ENCODE measurements around the gene CENPU. TPM values are rescaled to one million over a fixed set of nuclear protein-coding genes. Genes with fewer than 3 reads are reported as not detected.
"Not testable (repeated sequence)": the region's sequence is repeated elsewhere in the genome, so short reads cannot be mapped to it uniquely, and the experiment has no call there.

Gene CENPU
- total and polyA plus RNA-seq, 12 donors: 0.62 to 4.6 (median 1.4) TPM

DNA sequence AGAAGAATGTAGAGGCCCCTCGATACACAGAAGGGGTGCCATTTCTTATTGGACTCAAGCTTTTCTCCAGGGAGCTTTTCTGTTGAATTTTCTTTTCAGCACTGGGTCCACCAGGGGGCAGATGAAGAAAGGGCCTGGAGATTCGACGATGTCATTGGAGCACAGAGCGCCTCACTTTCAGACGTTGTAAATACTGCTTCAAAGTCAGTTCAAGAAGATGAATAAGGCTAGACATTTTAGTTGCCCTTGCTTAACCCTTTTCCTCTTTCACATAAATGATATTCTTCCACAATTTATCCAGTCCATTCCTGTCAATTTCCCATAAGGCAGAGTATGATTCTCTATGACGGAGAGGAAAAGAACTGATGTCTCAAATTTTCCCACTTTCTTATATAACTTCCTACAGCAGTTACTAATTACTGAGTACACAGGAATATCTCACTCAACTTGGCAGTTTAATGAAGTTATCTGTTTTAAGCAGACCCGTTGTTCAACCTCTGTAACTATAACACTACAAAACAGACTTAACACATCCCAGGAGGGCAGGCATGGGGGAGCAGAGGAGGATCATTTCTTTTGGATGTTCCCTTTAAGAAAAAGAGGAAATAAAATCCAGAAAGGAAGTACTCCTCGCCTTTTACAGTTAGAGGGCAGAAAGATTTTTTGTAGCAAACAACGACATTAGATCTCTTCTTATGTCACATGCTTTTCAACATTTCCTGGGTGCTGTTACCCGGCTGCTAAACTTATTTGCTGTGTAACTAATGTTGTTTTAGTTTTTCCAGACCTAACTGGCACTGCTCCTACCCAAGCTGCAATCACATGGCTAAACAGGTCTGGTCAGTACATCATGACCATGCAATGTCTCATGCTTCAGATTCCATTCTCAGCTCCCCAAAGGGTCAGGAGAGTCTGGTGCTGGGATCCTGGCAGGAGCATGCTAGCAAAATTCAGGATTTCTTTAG lies 12.2 kb upstream of the CENPU start:
- ATAC-seq (peak; percentile 60 to 88 (median 80)), DNase-seq (peak; percentile 45 to 83)
- peak overlapping the region in 6 of 10 donors; percentile 1 to 20 (median 6) for H3K4me3 ChIP-seq
- no peaks in the 10 kb centered on the region for H3K27me3 ChIP-seq
- TF ChIP-seq, protein P1, sequence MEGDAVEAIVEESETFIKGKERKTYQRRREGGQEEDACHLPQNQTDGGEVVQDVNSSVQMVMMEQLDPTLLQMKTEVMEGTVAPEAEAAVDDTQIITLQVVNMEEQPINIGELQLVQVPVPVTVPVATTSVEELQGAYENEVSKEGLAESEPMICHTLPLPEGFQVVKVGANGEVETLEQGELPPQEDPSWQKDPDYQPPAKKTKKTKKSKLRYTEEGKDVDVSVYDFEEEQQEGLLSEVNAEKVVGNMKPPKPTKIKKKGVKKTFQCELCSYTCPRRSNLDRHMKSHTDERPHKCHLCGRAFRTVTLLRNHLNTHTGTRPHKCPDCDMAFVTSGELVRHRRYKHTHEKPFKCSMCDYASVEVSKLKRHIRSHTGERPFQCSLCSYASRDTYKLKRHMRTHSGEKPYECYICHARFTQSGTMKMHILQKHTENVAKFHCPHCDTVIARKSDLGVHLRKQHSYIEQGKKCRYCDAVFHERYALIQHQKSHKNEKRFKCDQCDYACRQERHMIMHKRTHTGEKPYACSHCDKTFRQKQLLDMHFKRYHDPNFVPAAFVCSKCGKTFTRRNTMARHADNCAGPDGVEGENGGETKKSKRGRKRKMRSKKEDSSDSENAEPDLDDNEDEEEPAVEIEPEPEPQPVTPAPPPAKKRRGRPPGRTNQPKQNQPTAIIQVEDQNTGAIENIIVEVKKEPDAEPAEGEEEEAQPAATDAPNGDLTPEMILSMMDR (IDR thresholded peaks at IDR 0.05): peak; percentile 52 to 87 (median 81)
- H3K27ac ChIP-seq: peak overlapping the region; percentile 67 to 89 (median 82)
- WGBS, 2 donors: 5 to 7% methylated on average over 10 of the region's 10 CpGs
- H3K9me3 ChIP-seq: peaks cover 0 to under 1% (median 0%) of the 10 kb centered on the region in 11 donors
- no peaks in the 10 kb centered on the region for H3K36me3 ChIP-seq
- intact Hi-C loops (cut with DNase I): loop anchor here in 8 of 10 donors (2.0 to 10.0 kb wide), 11 partner anchors 71 to 349 kb away; partner anchors contain the start of genes ACSL1 (in 2 of the 8), CASP3 (in 1 of the 8) and PRIMPOL (in 1 of the 8)
- peaks cover 13 to 54% (median 40%) of the 10 kb centered on the region in 9 donors for H3K4me1 ChIP-seq

DNA sequence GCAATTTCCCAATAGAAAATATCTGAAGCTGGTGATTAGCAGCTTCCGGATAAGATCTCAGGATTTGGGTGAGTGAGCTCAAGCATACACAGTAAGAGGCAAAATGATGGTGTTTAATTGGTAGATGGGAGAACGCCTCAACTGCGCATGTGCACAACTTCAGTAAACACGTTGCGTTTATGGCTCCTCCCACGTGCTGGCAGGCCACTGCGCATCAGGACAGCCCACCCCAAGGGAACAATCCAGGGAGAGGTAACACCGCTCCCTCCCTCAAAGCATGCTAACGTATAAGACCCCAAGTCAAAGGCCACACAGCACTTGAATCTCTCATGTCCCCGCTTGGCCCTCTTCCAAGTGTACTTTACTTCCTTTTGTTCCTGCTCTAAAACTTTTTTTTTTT lies 10.3 kb upstream of the CENPU start:
- TF ChIP-seq, protein P1 (IDR thresholded peaks at IDR 0.05): no peak
- ATAC-seq: no peak
- Histone ChIP-seq H3K27me3 (no peaks in the 10 kb centered on the region), H3K27ac (no peak overlapping the region), H3K4me1 (peaks cover 11 to 40% (median 34%) of the 10 kb centered on the region in 9 donors), H3K36me3 (no peaks in the 10 kb centered on the region), H3K4me3 (no peak overlapping the region), H3K9me3 (peaks cover 0 to 6% (median 0%) of the 10 kb centered on the region in 11 donors)
- intact Hi-C loops (cut with DNase I): loop anchor here in 3 of 10 donors (2.0 to 10.0 kb wide), 4 partner anchors 161 to 351 kb away; no protein-coding TSS in a partner anchor
- WGBS, 2 donors: 88 to 93% methylated on average over 10 of the region's 10 CpGs
- DNase-seq: no peak

DNA sequence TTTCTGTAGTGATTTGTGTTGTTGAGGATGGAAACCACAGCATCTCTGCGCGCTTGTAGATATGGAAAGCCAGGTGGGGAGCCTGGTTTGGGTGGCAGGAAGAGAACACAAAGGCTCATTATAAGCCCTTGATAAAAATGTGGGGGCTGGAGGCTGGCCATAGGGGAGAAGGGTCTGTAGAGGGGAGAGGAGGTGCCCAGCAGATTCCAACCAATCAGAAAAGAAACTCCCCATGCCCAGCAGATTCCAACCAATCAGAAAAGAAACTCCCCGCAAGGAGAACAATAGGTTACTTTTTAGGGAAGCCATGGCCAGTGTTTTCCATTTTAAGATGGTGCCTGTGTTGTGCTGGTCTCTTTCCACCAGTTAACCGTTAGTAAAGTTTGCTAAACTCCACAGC lies 9.8 kb upstream of the CENPU start:
- WGBS, 2 donors: 91 to 93% methylated on average over 4 of the region's 4 CpGs
- Histone ChIP-seq H3K4me1 (peaks cover 10 to 34% (median 28%) of the 10 kb centered on the region in 9 donors), H3K36me3 (no peaks in the 10 kb centered on the region), H3K27me3 (no peaks in the 10 kb centered on the region), H3K27ac (no peak overlapping the region), H3K9me3 (peaks cover 0 to 6% (median 0%) of the 10 kb centered on the region in 11 donors), H3K4me3 (no peak overlapping the region)
- ATAC-seq: no peak
- DNase-seq: no peak
- intact Hi-C loops (cut with DNase I): loop anchor here in 3 of 10 donors (2.0 to 10.0 kb wide), 4 partner anchors 161 to 351 kb away; no protein-coding TSS in a partner anchor
- TF ChIP-seq, protein P1 (IDR thresholded peaks at IDR 0.05): no peak

DNA sequence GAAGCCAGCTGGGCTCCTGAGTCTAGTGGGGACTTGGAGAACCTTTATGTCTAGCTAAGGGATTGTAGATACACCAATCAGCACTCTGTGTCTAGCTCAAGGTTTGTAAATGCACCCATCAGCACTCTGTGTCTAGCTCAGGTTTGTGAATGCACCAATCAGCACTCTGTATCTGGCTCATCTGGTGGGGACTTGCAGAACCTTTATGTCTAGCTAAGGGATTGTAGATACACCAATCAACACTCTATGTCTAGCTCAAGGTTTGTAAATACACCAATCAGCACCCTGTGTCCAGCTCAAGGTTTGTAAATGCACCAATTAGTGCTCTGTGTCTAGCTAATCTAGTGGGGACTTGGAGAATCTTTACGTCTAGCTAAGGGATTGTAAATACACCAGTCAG lies 7.8 kb upstream of the CENPU start:
- peaks cover 0 to 14% (median 11%) of the 10 kb centered on the region in 9 donors for H3K4me1 ChIP-seq
- DNase-seq, H3K36me3 ChIP-seq, H3K27me3 ChIP-seq, H3K4me3 ChIP-seq, H3K9me3 ChIP-seq, ATAC-seq, H3K27ac ChIP-seq: not testable (repeated sequence)
- intact Hi-C loops (cut with DNase I): loop anchor here in 2 of 10 donors (10.0 kb wide), 2 partner anchors 163 to 353 kb away; no protein-coding TSS in a partner anchor
- 52 to 78% methylated on average over 1 of the region's 1 CpG for WGBS, 2 donors

Measured in heart right ventricle (tissue), 16 donors.